GM13977 (cell line): Measurements from ENCODE around the gene HUWE1.
A peak's percentile ranks its signal among the peaks of the same experiment; 100 is the strongest.

Source experiments
- DNase-seq: peaks from one replicate; pipeline ENCODE4 v3.0.0; 2012; ENCODE audit warnings: low spot score
- CTCF ChIP-seq: IDR thresholded peaks from 2 replicates; pipeline ENCODE4 v1.5.1; 2012; ENCODE audit warnings: mild to moderate bottlenecking, control low read depth; ENCODE audit not compliant: insufficient read depth; ENCODE audit errors: extremely low read depth, missing control alignments
- in situ Hi-C: fragments of 300-500 bp; cut with MboI; formaldehyde crosslinking; loops from one replicate; pipeline ENCODE4 v1.12.0; 2022; ENCODE audit warnings: low sequenced_read_pairs, low pct_unique_long_range_greater_than_20kb, mixed read lengths, inconsistent platforms; ENCODE audit not compliant: unreplicated experiment

Gene HUWE1, protein sequence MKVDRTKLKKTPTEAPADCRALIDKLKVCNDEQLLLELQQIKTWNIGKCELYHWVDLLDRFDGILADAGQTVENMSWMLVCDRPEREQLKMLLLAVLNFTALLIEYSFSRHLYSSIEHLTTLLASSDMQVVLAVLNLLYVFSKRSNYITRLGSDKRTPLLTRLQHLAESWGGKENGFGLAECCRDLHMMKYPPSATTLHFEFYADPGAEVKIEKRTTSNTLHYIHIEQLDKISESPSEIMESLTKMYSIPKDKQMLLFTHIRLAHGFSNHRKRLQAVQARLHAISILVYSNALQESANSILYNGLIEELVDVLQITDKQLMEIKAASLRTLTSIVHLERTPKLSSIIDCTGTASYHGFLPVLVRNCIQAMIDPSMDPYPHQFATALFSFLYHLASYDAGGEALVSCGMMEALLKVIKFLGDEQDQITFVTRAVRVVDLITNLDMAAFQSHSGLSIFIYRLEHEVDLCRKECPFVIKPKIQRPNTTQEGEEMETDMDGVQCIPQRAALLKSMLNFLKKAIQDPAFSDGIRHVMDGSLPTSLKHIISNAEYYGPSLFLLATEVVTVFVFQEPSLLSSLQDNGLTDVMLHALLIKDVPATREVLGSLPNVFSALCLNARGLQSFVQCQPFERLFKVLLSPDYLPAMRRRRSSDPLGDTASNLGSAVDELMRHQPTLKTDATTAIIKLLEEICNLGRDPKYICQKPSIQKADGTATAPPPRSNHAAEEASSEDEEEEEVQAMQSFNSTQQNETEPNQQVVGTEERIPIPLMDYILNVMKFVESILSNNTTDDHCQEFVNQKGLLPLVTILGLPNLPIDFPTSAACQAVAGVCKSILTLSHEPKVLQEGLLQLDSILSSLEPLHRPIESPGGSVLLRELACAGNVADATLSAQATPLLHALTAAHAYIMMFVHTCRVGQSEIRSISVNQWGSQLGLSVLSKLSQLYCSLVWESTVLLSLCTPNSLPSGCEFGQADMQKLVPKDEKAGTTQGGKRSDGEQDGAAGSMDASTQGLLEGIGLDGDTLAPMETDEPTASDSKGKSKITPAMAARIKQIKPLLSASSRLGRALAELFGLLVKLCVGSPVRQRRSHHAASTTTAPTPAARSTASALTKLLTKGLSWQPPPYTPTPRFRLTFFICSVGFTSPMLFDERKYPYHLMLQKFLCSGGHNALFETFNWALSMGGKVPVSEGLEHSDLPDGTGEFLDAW (N-terminal part only)

GRCh38 chrX:53686151-53686885, at the start of gene HUWE1:
Gene HUWE1, minus strand, starts transcription at chrX:53686719. Its CDS starts 32,612 bp downstream, at chrX:53654107.
- TF ChIP-seq CTCF: no peak
- peak; percentile 70 for DNase-seq
- in situ Hi-C loops: loop anchor here (25.0 kb wide), 1 partner anchor 151 kb away; no protein-coding TSS in a partner anchor

DNA sequence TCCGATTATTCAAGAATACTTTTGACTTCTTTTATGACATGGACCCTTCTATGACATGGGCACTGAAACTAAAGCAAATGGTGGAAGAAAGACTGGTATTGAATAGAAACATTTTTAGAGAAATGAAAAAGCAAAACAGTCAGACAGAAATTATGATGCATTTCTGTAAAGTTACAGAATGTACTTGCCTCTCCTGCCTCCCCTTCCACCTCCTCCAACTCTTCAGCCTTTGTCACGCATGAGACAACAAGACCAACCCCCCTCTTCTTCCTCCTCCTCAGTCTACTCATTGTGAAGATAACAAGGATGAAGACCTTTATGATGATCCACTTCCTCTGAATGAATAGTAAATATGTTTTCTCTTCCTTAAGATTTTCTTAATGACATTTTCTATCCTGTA, 46.3 kb upstream of the HUWE1 start:
- no peak for TF ChIP-seq CTCF
- DNase-seq: no peak
- in situ Hi-C loops: no loop called here

DNA sequence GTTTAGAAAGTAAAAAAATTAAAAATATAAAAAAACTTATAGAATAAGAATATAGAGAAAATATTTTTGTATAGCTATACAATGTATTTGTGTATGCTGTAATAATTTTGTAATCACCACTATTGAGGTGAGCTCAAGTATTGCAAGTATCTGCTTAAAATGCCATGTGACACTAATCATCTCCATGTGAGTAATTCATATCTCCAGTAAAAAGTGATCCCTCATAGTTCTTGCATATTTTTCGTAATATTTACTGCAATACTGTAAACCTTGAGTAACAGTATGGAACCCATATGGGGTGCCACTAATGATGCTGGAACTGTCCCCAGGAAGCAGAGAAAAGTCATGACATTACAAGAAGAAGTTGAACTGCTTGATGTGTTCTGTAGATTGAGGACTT, 43.2 kb upstream of the HUWE1 start:
- DNase-seq: no peak
- no peak for TF ChIP-seq CTCF
- in situ Hi-C loops: no loop called here

- no peak for TF ChIP-seq CTCF
- DNase-seq: no peak
- in situ Hi-C loops: no loop called here
Measured at GRCh38 chrX:53728506-53728905, 42.0 kb upstream of the HUWE1 start.

DNA sequence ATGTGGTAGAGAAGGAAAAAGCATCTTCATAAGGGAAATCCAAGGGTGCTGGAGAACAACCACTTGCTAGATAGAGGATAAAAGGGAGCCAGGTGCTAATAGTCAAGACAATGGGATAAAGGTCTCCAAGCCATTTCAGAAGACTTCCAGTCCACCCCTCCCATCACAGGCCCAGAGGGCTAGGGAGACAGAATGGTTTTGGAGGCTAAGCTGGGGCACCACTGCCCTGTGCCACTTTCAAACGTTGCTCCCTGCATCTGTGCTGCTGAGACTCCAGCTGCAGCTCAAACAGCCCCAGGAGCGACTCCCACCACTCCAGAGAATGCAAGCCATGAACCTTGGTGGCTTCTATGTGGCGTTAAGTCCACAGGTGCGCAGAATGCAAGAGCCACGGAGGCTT, 38.4 kb upstream of the HUWE1 start:
- no peak for DNase-seq
- in situ Hi-C loops: no loop called here
- no peak for TF ChIP-seq CTCF
